ENCODE data around the gene CADPS2. TPM values are rescaled to one million over a fixed set of nuclear protein-coding genes. Genes with fewer than 3 reads are reported as not detected.

Gene CADPS2
- total RNA-seq, 6 experiments from 2014 or later, result 7.6 to 14.7 (median 9.4) TPM

DNA sequence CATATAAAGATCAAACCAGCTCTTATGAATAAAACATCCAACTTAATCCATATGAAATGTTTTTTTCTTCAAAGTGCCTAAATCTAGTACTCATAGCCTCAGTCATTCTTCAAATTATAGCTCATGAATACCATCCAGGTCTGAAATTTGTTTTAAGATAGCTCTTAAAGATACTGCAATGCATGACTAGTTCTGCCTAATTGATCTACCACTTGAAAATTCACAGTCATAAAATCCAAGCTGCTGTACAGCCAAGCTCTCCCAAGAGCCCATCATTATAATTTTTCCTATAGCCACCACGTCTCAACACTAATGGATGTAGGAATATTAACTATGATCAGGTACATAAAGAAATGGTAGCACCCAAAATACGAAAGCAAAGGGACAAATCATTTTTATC lies 95.7 kb downstream of the CADPS2 start:
- no peaks in the 10 kb centered on the region for H3K9me3 ChIP-seq
- DNase-seq, result no peak

DNA sequence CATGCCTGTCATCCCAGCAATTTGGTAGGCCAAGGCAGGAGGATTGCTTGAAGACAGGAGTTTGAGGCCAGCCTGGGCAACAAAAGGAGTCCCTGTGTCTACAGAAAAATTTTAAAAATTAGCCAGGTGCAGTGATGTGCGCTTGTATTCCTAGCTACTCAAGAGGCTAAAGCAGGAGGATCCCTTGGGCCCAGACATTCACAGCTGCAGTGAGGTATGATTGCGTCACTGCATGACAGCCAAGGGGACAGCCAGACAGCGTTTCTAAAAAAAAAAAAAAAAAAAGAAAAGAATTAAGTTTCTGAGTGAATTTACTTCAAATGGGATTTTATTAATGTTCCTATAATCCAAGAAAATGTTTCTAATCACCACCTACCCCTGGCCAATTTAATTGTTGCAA lies 96.1 kb downstream of the CADPS2 start:
- Histone ChIP-seq H3K27me3 (no peaks in the 10 kb centered on the region), H3K4me3 (no peak overlapping the region), H3K36me3 (no peaks in the 10 kb centered on the region), H3K27ac (no peak overlapping the region), H3K9me3 (no peaks in the 10 kb centered on the region), H3K4me1 (no peaks in the 10 kb centered on the region)
- DNase-seq (no peak), ATAC-seq (no peak)
- intact Hi-C loops (cut with DNase I), result no loop called here
- WGBS (ENCODE audit: insufficient coverage, low coverage, low lambda C conversion rate, missing lambda C conversion rate), result 71% methylated on average over 2 of the region's 3 CpGs
- no peak for TF ChIP-seq POLR2A (IDR thresholded peaks at IDR 0.05)
- TF ChIP-seq, protein P1, sequence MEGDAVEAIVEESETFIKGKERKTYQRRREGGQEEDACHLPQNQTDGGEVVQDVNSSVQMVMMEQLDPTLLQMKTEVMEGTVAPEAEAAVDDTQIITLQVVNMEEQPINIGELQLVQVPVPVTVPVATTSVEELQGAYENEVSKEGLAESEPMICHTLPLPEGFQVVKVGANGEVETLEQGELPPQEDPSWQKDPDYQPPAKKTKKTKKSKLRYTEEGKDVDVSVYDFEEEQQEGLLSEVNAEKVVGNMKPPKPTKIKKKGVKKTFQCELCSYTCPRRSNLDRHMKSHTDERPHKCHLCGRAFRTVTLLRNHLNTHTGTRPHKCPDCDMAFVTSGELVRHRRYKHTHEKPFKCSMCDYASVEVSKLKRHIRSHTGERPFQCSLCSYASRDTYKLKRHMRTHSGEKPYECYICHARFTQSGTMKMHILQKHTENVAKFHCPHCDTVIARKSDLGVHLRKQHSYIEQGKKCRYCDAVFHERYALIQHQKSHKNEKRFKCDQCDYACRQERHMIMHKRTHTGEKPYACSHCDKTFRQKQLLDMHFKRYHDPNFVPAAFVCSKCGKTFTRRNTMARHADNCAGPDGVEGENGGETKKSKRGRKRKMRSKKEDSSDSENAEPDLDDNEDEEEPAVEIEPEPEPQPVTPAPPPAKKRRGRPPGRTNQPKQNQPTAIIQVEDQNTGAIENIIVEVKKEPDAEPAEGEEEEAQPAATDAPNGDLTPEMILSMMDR (IDR thresholded peaks at IDR 0.05), result no peak

More for the DNA sequence above, 95.7 kb downstream of the CADPS2 start:
- Histone ChIP-seq H3K36me3 (no peaks in the 10 kb centered on the region), H3K27me3 (no peaks in the 10 kb centered on the region), H3K4me3 (no peak overlapping the region), H3K27ac (no peak overlapping the region), H3K4me1 (no peaks in the 10 kb centered on the region)
- no peak for ATAC-seq
- TF ChIP-seq, protein P1 (IDR thresholded peaks at IDR 0.05), result no peak
- no peak for TF ChIP-seq POLR2A (IDR thresholded peaks at IDR 0.05)
- WGBS (ENCODE audit: insufficient coverage, low coverage, low lambda C conversion rate, missing lambda C conversion rate), result 90% methylated on average over 2 of the region's 2 CpGs
- intact Hi-C loops (cut with DNase I), result no loop called here

DNA sequence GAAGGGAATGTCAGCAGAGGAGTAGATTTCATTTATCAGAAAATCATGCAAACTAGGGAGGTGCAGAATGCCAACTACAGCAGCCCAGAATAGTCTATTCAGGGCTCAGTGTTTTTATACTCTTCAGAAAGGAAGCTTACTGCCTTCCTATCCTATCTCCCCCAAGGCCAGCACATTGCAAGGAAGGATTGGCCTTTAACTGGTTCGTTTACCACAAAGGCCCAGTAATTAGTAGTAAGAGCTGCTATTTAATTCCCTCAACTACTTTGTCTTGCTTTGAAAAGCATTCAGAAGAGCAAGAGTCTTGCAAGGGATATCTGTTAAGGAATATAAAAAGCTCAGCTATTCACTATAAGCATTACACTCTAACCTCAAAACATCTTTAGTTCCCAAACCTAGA lies 97.1 kb downstream of the CADPS2 start:
- Histone ChIP-seq H3K9me3 (no peaks in the 10 kb centered on the region), H3K4me3 (no peak overlapping the region), H3K4me1 (no peaks in the 10 kb centered on the region), H3K36me3 (no peaks in the 10 kb centered on the region), H3K27ac (no peak overlapping the region), H3K27me3 (no peaks in the 10 kb centered on the region)
- intact Hi-C loops (cut with DNase I), result no loop called here
- TF ChIP-seq POLR2A (IDR thresholded peaks at IDR 0.05), result no peak
- TF ChIP-seq, protein P1 (IDR thresholded peaks at IDR 0.05), result no peak
- DNase-seq (no peak), ATAC-seq (no peak)
- WGBS (ENCODE audit: insufficient coverage, low coverage, low lambda C conversion rate, missing lambda C conversion rate), result 50% methylated on average over 1 of the region's 1 CpG

DNA sequence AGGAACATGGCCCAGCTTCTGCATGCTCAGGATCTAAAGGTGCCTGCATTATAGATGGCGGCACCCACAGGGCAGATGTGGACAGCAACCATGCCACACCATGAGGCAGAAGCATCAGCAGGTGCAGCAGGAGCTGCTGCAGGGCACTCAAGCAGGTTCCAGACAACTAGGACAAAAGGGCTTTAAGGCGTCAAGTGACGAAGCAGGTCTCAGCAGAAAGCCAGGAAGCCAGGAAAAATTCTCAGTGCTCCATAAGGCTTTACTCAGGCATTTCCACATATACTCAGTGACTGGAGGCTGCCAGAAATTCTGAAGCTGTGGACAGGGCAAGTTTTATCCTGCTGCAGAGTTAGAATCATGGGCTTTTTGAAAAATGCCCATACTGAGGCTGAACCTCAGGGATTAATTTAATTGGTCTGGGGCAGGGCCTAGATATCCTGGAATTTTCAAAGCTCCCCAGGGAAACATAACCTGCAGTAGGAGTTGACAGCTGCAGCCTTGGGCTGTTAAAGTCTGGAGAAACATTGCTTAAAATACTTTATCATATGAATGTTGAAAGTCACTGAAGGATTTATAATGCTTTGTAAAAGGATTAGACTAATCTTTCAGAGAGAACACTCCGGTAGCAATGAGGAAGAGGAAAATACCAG lies 115.4 kb downstream of the CADPS2 start:
- no peak for DNase-seq
- H3K27me3 ChIP-seq, result no peaks in the 10 kb centered on the region
- TF ChIP-seq, protein P1 (IDR thresholded peaks at IDR 0.05), result no peak
- no peak for TF ChIP-seq POLR2A (IDR thresholded peaks at IDR 0.05)
- H3K4me1 ChIP-seq, result no peaks in the 10 kb centered on the region
- H3K27ac ChIP-seq, result no peak overlapping the region
- no peak for ATAC-seq
- no peaks in the 10 kb centered on the region for H3K36me3 ChIP-seq
- intact Hi-C loops (cut with DNase I), result no loop called here
- H3K4me3 ChIP-seq, result no peak overlapping the region
- 78% methylated on average over 3 of the region's 4 CpGs for WGBS (ENCODE audit: insufficient coverage, low coverage, low lambda C conversion rate, missing lambda C conversion rate)
- H3K9me3 ChIP-seq, result no peaks in the 10 kb centered on the region

Measured in right lobe of liver (tissue), 6 donors.